ENCODE data around the gene CAV1. TPM values are rescaled to one million over a fixed set of nuclear protein-coding genes. Genes with fewer than 3 reads are reported as not detected.

CAV1 gene
- total and polyA plus RNA-seq, 2 experiments from 2014 or later: 16.0 to 21.1 TPM

DNA sequence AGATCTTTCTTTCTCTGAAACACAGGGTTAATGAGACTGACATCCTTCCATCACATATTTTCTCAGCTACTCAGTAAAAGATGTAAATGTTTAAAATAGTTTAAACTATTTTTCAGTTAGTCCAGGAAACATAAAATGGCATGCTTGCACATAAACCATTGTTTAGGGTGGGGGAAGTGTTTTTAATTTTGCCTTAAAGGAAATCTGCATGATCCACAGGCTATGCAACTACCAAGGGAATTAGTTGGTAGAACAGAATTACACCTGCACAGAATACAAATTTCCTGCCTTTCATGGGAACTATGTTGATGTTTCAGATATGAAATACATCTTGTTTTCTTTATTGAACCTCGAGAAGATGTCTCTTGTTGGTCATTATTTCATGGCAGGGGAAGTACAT is 10.6 kb downstream of the CAV1 start:
- Mint-ChIP-seq H3K9me3 (no peaks in the 10 kb centered on the region; the same call in 2 of the 3 replicates), H3K27ac (no peak overlapping the region), H3K36me3 (ENCODE audit: low read depth) (no peaks in the 10 kb centered on the region), H3K4me3 (no peak overlapping the region), H3K27me3 (ENCODE audit: insufficient read depth, low read depth, poor library complexity) (no peaks in the 10 kb centered on the region), H3K4me1 (no peaks in the 10 kb centered on the region; the same call in 1 of the 3 replicates)
- Histone ChIP-seq H4K20me1 (replicated peaks; ENCODE audit: insufficient read depth) (no peaks in the 10 kb centered on the region), H3K36me3 (ENCODE audit: insufficient read depth) (no peaks in the 10 kb centered on the region), H3K4me1 (ENCODE audit: insufficient read depth) (no peaks in the 10 kb centered on the region; the same call in 1 of the 2 replicates), H3K4me3 (no peak overlapping the region), H2AFZ (no peak overlapping the region), H3K27ac (ENCODE audit: low read depth) (no peak overlapping the region), H3K4me2 (no peak overlapping the region), H3K9me2 (ENCODE audit: insufficient read depth) (no peaks in the 10 kb centered on the region), H3K27me3 (ENCODE audit: insufficient read depth) (no peaks in the 10 kb centered on the region), H3K79me2 (replicated peaks; ENCODE audit: insufficient read depth) (no peaks in the 10 kb centered on the region), H3F3A (replicated peaks; ENCODE audit: low read depth) (no peaks in the 10 kb centered on the region)
- no peak for TF ChIP-seq STAT1 (IDR thresholded peaks at IDR 0.05; ENCODE audit: unreplicated experiment)
- TF ChIP-seq EZH2phosphoT487 (IDR thresholded peaks at IDR 0.05; ENCODE audit: unreplicated experiment): no peak
- no peak for TF ChIP-seq ZNF331 (CRISPR knock-in tag; IDR thresholded peaks at IDR 0.05; ENCODE audit: low read depth)
- TF ChIP-seq ZNF114 (CRISPR knock-in tag; IDR thresholded peaks at IDR 0.05): no peak
- no peak for DNase-seq (ENCODE audit: low spot score)
- no peak for ATAC-seq

DNA sequence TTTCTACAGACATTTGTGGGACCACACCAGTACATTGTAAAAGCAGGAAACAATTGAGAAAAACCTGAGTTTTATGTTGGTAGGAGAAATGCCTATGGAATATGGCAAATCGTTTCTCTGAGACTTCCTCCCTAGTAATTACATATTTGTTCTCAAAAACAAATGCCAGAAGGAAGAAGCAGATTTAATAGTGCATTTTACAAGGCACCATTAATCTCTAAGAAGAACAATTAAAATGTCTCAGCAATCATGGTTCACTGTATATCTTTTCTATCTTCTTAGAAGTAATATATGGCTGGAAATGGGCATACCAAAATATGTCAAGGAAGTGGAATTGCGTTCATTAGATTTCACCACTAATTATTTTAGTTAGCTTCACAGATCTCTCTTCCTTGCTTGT is 13.3 kb downstream of the CAV1 start:
- Histone ChIP-seq H3F3A (replicated peaks; ENCODE audit: low read depth) (no peaks in the 10 kb centered on the region), H2AFZ (no peak overlapping the region), H3K79me2 (replicated peaks; ENCODE audit: insufficient read depth) (no peaks in the 10 kb centered on the region), H4K20me1 (replicated peaks; ENCODE audit: insufficient read depth) (no peaks in the 10 kb centered on the region), H3K9me2 (ENCODE audit: insufficient read depth) (no peaks in the 10 kb centered on the region), H3K27me3 (ENCODE audit: insufficient read depth) (no peaks in the 10 kb centered on the region), H3K27ac (ENCODE audit: low read depth) (no peak overlapping the region), H3K4me3 (no peak overlapping the region), H3K4me1 (ENCODE audit: insufficient read depth) (no peaks in the 10 kb centered on the region), H3K36me3 (ENCODE audit: insufficient read depth) (no peaks in the 10 kb centered on the region), H3K4me2 (no peak overlapping the region)
- Mint-ChIP-seq H3K9me3 (no peaks in the 10 kb centered on the region; the same call in 2 of the 3 replicates), H3K36me3 (ENCODE audit: low read depth) (no peaks in the 10 kb centered on the region), H3K4me3 (no peak overlapping the region), H3K4me1 (no peaks in the 10 kb centered on the region), H3K27ac (no peak overlapping the region), H3K27me3 (ENCODE audit: insufficient read depth, low read depth, poor library complexity) (no peaks in the 10 kb centered on the region)
- TF ChIP-seq, protein P1, sequence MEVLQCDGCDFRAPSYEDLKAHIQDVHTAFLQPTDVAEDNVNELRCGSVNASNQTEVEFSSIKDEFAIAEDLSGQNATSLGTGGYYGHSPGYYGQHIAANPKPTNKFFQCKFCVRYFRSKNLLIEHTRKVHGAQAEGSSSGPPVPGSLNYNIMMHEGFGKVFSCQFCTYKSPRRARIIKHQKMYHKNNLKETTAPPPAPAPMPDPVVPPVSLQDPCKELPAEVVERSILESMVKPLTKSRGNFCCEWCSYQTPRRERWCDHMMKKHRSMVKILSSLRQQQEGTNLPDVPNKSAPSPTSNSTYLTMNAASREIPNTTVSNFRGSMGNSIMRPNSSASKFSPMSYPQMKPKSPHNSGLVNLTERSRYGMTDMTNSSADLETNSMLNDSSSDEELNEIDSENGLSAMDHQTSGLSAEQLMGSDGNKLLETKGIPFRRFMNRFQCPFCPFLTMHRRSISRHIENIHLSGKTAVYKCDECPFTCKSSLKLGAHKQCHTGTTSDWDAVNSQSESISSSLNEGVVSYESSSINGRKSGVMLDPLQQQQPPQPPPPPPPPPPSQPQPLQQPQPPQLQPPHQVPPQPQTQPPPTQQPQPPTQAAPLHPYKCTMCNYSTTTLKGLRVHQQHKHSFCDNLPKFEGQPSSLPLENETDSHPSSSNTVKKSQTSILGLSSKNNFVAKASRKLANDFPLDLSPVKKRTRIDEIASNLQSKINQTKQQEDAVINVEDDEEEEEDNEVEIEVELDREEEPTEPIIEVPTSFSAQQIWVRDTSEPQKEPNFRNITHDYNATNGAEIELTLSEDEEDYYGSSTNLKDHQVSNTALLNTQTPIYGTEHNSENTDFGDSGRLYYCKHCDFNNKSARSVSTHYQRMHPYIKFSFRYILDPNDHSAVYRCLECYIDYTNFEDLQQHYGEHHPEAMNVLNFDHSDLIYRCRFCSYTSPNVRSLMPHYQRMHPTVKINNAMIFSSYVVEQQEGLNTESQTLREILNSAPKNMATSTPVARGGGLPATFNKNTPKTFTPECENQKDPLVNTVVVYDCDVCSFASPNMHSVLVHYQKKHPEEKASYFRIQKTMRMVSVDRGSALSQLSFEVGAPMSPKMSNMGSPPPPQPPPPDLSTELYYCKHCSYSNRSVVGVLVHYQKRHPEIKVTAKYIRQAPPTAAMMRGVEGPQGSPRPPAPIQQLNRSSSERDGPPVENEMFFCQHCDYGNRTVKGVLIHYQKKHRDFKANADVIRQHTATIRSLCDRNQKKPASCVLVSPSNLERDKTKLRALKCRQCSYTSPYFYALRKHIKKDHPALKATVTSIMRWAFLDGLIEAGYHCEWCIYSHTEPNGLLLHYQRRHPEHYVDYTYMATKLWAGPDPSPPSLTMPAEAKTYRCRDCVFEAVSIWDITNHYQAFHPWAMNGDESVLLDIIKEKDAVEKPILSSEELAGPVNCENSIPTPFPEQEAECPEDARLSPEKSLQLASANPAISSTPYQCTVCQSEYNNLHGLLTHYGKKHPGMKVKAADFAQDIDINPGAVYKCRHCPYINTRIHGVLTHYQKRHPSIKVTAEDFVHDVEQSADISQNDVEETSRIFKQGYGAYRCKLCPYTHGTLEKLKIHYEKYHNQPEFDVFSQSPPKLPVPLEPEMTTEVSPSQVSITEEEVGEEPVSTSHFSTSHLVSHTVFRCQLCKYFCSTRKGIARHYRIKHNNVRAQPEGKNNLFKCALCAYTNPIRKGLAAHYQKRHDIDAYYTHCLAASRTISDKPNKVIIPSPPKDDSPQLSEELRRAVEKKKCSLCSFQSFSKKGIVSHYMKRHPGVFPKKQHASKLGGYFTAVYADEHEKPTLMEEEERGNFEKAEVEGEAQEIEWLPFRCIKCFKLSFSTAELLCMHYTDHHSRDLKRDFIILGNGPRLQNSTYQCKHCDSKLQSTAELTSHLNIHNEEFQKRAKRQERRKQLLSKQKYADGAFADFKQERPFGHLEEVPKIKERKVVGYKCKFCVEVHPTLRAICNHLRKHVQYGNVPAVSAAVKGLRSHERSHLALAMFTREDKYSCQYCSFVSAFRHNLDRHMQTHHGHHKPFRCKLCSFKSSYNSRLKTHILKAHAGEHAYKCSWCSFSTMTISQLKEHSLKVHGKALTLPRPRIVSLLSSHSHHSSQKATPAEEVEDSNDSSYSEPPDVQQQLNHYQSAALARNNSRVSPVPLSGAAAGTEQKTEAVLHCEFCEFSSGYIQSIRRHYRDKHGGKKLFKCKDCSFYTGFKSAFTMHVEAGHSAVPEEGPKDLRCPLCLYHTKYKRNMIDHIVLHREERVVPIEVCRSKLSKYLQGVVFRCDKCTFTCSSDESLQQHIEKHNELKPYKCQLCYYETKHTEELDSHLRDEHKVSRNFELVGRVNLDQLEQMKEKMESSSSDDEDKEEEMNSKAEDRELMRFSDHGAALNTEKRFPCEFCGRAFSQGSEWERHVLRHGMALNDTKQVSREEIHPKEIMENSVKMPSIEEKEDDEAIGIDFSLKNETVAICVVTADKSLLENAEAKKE (CRISPR knock-in tag; IDR thresholded peaks at IDR 0.05): no peak
- TF ChIP-seq EZH2 (IDR thresholded peaks at IDR 0.05; ENCODE audit: low read depth, unreplicated experiment) (no peak), ZNF114 (CRISPR knock-in tag; IDR thresholded peaks at IDR 0.05) (no peak), POLR2AphosphoS5 (IDR thresholded peaks at IDR 0.05; ENCODE audit: low read depth) (no peak)
- TF ChIP-seq, protein P2, sequence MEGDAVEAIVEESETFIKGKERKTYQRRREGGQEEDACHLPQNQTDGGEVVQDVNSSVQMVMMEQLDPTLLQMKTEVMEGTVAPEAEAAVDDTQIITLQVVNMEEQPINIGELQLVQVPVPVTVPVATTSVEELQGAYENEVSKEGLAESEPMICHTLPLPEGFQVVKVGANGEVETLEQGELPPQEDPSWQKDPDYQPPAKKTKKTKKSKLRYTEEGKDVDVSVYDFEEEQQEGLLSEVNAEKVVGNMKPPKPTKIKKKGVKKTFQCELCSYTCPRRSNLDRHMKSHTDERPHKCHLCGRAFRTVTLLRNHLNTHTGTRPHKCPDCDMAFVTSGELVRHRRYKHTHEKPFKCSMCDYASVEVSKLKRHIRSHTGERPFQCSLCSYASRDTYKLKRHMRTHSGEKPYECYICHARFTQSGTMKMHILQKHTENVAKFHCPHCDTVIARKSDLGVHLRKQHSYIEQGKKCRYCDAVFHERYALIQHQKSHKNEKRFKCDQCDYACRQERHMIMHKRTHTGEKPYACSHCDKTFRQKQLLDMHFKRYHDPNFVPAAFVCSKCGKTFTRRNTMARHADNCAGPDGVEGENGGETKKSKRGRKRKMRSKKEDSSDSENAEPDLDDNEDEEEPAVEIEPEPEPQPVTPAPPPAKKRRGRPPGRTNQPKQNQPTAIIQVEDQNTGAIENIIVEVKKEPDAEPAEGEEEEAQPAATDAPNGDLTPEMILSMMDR (conservative IDR thresholded peaks at IDR 0.05; ENCODE audit: low read depth in 2 of 2): no peak
- ATAC-seq (no peak), DNase-seq (ENCODE audit: low spot score) (no peak)
